T-helper 9 cell (primary cell): ENCODE measurements around the gene CNTNAP2.

Source experiments
- DNase-seq: peaks from one replicate; pipeline ENCODE4 v3.0.0-alpha.2; 2020

The CNTNAP2 gene

GRCh38 chr7:147810269-147810668 lies 1693.7 kb downstream of the CNTNAP2 start:
- DNase-seq: no peak

- no peak for DNase-seq
Measured at GRCh38 chr7:147811923-147812322, 1695.3 kb downstream of the CNTNAP2 start.

- DNase-seq: no peak
Measured at GRCh38 chr7:147813316-147813715, 1696.7 kb downstream of the CNTNAP2 start.

GRCh38 chr7:147818317-147818716 lies 1701.7 kb downstream of the CNTNAP2 start:
- DNase-seq: no peak

- DNase-seq: no peak
Measured at GRCh38 chr7:147824671-147825070, 1708.1 kb downstream of the CNTNAP2 start.

GRCh38 chr7:147829016-147829415 lies 1712.4 kb downstream of the CNTNAP2 start:
- no peak for DNase-seq

- DNase-seq: no peak
Measured at GRCh38 chr7:147833557-147833956, 1717.0 kb downstream of the CNTNAP2 start.

GRCh38 chr7:147833970-147834369 lies 1717.4 kb downstream of the CNTNAP2 start:
- no peak for DNase-seq

- DNase-seq: no peak
Measured at GRCh38 chr7:147852833-147853232, 1736.2 kb downstream of the CNTNAP2 start.

GRCh38 chr7:147857152-147858140 lies 1740.8 kb downstream of the CNTNAP2 start:
- no peak for DNase-seq

GRCh38 chr7:147858421-147858820 lies 1741.8 kb downstream of the CNTNAP2 start:
- DNase-seq: no peak

- no peak for DNase-seq
Measured at GRCh38 chr7:147859033-147859432, 1742.4 kb downstream of the CNTNAP2 start.

- DNase-seq: no peak
Measured at GRCh38 chr7:147859486-147859885, 1742.9 kb downstream of the CNTNAP2 start.

- no peak for DNase-seq
Measured at GRCh38 chr7:147861058-147861716, 1744.6 kb downstream of the CNTNAP2 start.

- DNase-seq: no peak
Measured at GRCh38 chr7:147861945-147862344, 1745.3 kb downstream of the CNTNAP2 start.

GRCh38 chr7:147869456-147869855 lies 1752.9 kb downstream of the CNTNAP2 start:
- no peak for DNase-seq

- no peak for DNase-seq
Measured at GRCh38 chr7:147878912-147879661, 1762.5 kb downstream of the CNTNAP2 start.

GRCh38 chr7:147885869-147886268 lies 1769.3 kb downstream of the CNTNAP2 start:
- no peak for DNase-seq

- DNase-seq: no peak
Measured at GRCh38 chr7:147894271-147894670, 1777.7 kb downstream of the CNTNAP2 start.

GRCh38 chr7:147896121-147896520 lies 1779.5 kb downstream of the CNTNAP2 start:
- no peak for DNase-seq

GRCh38 chr7:147903536-147904218 lies 1787.1 kb downstream of the CNTNAP2 start:
- DNase-seq: no peak

- DNase-seq: no peak
Measured at GRCh38 chr7:147904219-147904576, 1787.6 kb downstream of the CNTNAP2 start.
